ACC112 (cell line): ENCODE data around the gene STN1.

Experiments
- H2AFZ ChIP-seq: fragments of 200-600 bp; sonication (generic); one replicate; pipeline ENCODE4 v1.6.0; 2017; ENCODE audit warnings: antibody characterized with exemption, low read length; ENCODE audit not compliant: unreplicated experiment
- H3K27ac ChIP-seq: fragments of 200-600 bp; sonication (generic); 2 replicates; pipeline ENCODE4 v1.5.1; 2014; ENCODE audit warnings: low read depth, mild to moderate bottlenecking, antibody characterized with exemption, low read length, moderate library complexity
- H3K27me3 ChIP-seq: fragments of 200-600 bp; sonication (generic); 2 replicates; pipeline ENCODE4 v1.6.1; 2014; ENCODE audit warnings: mild to moderate bottlenecking, antibody characterized with exemption, low read length, moderate library complexity, mixed read lengths; ENCODE audit not compliant: insufficient read depth
- H3K36me3 ChIP-seq: fragments of 200-600 bp; sonication (generic); 2 replicates; pipeline ENCODE4 v1.6.1; 2016; ENCODE audit warnings: mild to moderate bottlenecking, antibody characterized with exemption, low read length, moderate library complexity, mixed read lengths; ENCODE audit not compliant: insufficient read depth
- H3K4me1 ChIP-seq: fragments of 200-600 bp; sonication (generic); one replicate; pipeline ENCODE4 v1.6.1; 2016; ENCODE audit warnings: low read length, mixed read lengths; ENCODE audit not compliant: insufficient read depth, unreplicated experiment, control insufficient read depth
- H3K4me3 ChIP-seq: fragments of 200-600 bp; sonication (generic); 2 replicates; pipeline ENCODE4 v1.5.1; 2014; ENCODE audit warnings: mild to moderate bottlenecking, low read depth, low read length
- H3K79me2 ChIP-seq: fragments of 200-600 bp; sonication (generic); one replicate; pipeline ENCODE4 v1.6.0; 2016; ENCODE audit warnings: low read length; ENCODE audit not compliant: control insufficient read depth, unreplicated experiment, insufficient read depth

Gene STN1

GRCh38 chr10:103837370-103838069, 80.5 kb downstream of the STN1 start:
- Histone ChIP-seq H3K27ac (no peak overlapping the region), H2AFZ (no peak overlapping the region), H3K4me3 (no peak overlapping the region), H3K79me2 (no peaks in the 10 kb centered on the region), H3K27me3 (no peaks in the 10 kb centered on the region), H3K4me1 (peaks cover 9% of the 10 kb centered on the region), H3K36me3 (no peaks in the 10 kb centered on the region)

DNA sequence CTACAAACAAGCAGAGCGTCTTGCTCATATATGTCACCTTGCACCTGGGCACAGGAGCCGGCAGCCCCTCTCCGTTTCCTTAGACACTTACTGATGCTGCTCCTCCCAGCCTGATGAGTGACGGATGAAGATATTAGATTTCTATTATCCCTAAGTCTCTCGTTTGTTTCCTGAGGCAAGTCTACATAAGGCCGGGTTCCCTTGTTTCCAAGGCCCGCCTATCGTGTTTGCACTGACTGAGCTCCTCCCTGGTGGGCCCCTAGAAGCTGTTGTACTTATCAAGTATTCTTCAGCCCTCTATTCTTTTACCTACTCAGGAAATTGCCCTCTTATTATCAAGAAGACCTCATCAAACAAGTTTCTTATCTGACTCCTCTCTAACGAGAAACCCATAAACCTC, 81.1 kb downstream of the STN1 start:
- Histone ChIP-seq H3K4me3 (no peak overlapping the region), H3K36me3 (no peaks in the 10 kb centered on the region), H3K27me3 (no peaks in the 10 kb centered on the region), H3K79me2 (no peaks in the 10 kb centered on the region), H3K27ac (no peak overlapping the region), H2AFZ (no peak overlapping the region), H3K4me1 (peaks cover 9% of the 10 kb centered on the region)

- Histone ChIP-seq H3K27ac (no peak overlapping the region), H3K4me1 (peaks cover 9% of the 10 kb centered on the region), H2AFZ (no peak overlapping the region), H3K27me3 (no peaks in the 10 kb centered on the region), H3K36me3 (no peaks in the 10 kb centered on the region), H3K79me2 (no peaks in the 10 kb centered on the region), H3K4me3 (no peak overlapping the region)
These were observed 81.7 kb downstream of the STN1 start for GRCh38 chr10:103836273-103836672.

DNA sequence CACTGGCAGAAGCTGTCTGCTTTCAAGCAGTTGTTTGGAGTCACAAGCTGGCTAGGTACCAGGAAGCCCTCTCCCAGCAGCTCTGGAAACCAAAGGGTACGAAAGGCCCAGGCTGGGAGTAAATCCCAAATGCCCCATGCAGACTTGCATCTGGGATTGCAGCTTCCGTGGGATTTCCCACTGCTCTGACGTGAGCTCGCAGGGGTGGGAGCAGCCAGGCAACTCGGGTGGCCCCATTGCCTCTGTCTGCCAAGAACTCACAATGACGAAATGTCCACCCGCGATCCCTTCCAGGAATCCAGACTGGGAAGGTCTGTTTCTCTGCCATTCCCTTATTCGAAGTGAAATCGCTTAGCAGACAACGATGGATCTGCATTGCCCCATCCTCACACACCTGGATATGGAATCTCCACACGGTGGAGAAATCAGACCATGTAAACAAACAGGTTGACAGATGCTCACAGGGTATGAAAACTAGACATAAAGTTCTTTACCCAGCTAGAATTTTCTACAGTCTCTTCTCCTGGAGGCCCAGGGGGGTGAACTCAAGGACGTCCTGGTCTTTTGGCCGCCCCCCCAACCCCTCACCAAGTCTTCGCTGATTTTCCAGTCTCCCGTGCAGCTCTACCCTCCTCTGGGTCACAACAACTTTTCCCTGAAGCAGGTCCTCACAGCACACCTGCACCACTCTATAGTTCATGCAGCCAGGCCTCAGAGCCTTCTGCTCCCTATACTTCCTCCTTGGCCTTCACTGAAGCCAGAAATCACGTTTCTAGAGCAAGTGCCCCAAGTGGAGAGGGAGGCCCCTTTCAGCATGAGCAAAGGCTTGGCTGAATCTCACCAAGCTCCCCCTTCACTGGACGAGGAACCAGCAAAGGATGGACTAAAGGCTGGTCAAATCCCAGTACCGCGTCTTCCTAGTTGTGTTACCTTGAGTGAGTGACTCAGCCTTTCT, 82.6 kb downstream of the STN1 start:
- Histone ChIP-seq H2AFZ (no peak overlapping the region), H3K36me3 (no peaks in the 10 kb centered on the region), H3K4me1 (peaks cover 9% of the 10 kb centered on the region), H3K27me3 (no peaks in the 10 kb centered on the region), H3K4me3 (no peak overlapping the region), H3K79me2 (no peaks in the 10 kb centered on the region), H3K27ac (no peak overlapping the region)

- no peaks in the 10 kb centered on the region for H3K27me3 ChIP-seq
- no peak overlapping the region for H3K27ac ChIP-seq
- peaks cover 9% of the 10 kb centered on the region for H3K4me1 ChIP-seq
- H3K4me3 ChIP-seq, result no peak overlapping the region
- H2AFZ ChIP-seq, result no peak overlapping the region
- no peaks in the 10 kb centered on the region for H3K79me2 ChIP-seq
- no peaks in the 10 kb centered on the region for H3K36me3 ChIP-seq
These were observed 83.4 kb downstream of the STN1 start for GRCh38 chr10:103834436-103835095.

- Histone ChIP-seq H3K4me3 (no peak overlapping the region), H2AFZ (no peak overlapping the region), H3K4me1 (peaks cover 9% of the 10 kb centered on the region)
These were observed 84.1 kb downstream of the STN1 start for GRCh38 chr10:103833731-103834365.

GRCh38 chr10:103832806-103833205, 85.2 kb downstream of the STN1 start:
- H3K27ac ChIP-seq, result no peak overlapping the region
- H3K4me3 ChIP-seq, result no peak overlapping the region
- H3K4me1 ChIP-seq, result peaks cover 9% of the 10 kb centered on the region
- H3K27me3 ChIP-seq, result no peaks in the 10 kb centered on the region
- H3K36me3 ChIP-seq, result no peaks in the 10 kb centered on the region
- H3K79me2 ChIP-seq, result no peaks in the 10 kb centered on the region
- no peak overlapping the region for H2AFZ ChIP-seq

More at GRCh38 chr10:103833731-103834365, 84.1 kb downstream of the STN1 start:
- Histone ChIP-seq H3K27me3 (no peaks in the 10 kb centered on the region), H3K36me3 (no peaks in the 10 kb centered on the region), H3K79me2 (no peaks in the 10 kb centered on the region), H3K27ac (no peak overlapping the region)
